Endothelial cell of umbilical vein (primary cell): ENCODE data around the gene FAM168A. TPM values are rescaled to one million over a fixed set of nuclear protein-coding genes. Genes with fewer than 3 reads are reported as not detected.

Experiments used
- BruUV-seq: library from RNA; stranded (reverse); fragments of 400-500 nt; replicated peaks from 2 replicates; lab custom pipeline; 2021; lab: Mats Ljungman, UMichigan
- CTCF ChIA-PET: fragments of 300-600, 350-600 bp; sonication (Branson Sonifier 250); formaldehyde crosslinking; loops from one replicate; lab custom pipeline; 2021; ENCODE audit warnings: antibody characterized with exemption, inconsistent platforms; lab: Charles Lee
- POLR2A ChIA-PET: fragments of 300-600, 350-600 bp; sonication (Branson Sonifier 250); formaldehyde crosslinking; loops from one replicate; lab custom pipeline; 2021; ENCODE audit warnings: antibody characterized with exemption, inconsistent platforms; lab: Charles Lee
- DNase-seq: peaks from one replicate; pipeline ENCODE4 v3.0.0-alpha.2; 2011; ENCODE audit warnings: low read depth, low spot score
- FAIRE-seq: peaks from 2 replicates; lab custom pipeline; 2011; peaks lifted over from hg19 to GRCh38; lab: Jason Lieb, UNC
- H2AFZ ChIP-seq: 2 replicates; pipeline ENCODE4 v1.6.0; 2012; ENCODE audit warnings: low read depth, low read length, control low read depth, inconsistent platforms
- H3K27ac ChIP-seq: 2 replicates; pipeline ENCODE4 v1.5.1; 2011; ENCODE audit warnings: low read depth, mild to moderate bottlenecking, control low read depth, low read length, moderate library complexity; ENCODE audit not compliant: insufficient read depth
- H3K27me3 ChIP-seq, 2 experiments: 2 replicates each; pipeline versions ENCODE4 v1.6.0 to v1.6.1; 2011; ENCODE audit warnings: low read length in 2 of 2, mixed read lengths in 1 of 2; ENCODE audit not compliant: control insufficient read depth in 2 of 2, insufficient read depth in 2 of 2
- H3K36me3 ChIP-seq, 2 experiments: 2 replicates in 1 of 2; 3 replicates in 1 of 2; pipeline ENCODE4 v1.5.1; 2011; ENCODE audit warnings: low read length in 2 of 2, mild to moderate bottlenecking in 1 of 2, moderate library complexity in 1 of 2; ENCODE audit not compliant: control insufficient read depth in 2 of 2, insufficient read depth in 2 of 2; ENCODE audit errors: extremely low read depth in 1 of 2
- H3K4me1 ChIP-seq: 3 replicates; pipeline ENCODE4 v1.5.1; 2011; ENCODE audit warnings: mild to moderate bottlenecking, low read length; ENCODE audit not compliant: control insufficient read depth, insufficient read depth; ENCODE audit errors: extremely low read depth
- H3K4me2 ChIP-seq: 2 replicates; pipeline ENCODE4 v1.6.1; 2011; ENCODE audit warnings: low read length, control low read depth, mixed read lengths; ENCODE audit not compliant: insufficient read depth
- H3K4me3 ChIP-seq, 3 experiments: fragments of 200-600 bp in 1 of 3; sonication (generic), shearing (Covaris generic) in 1 of 3; replicated peaks in 1 of 3; 2 replicates each; pipeline ENCODE4 v1.5.1; 2011 to 2016; ENCODE audit warnings: control low read depth in 3 of 3, low read length in 3 of 3, mild to moderate bottlenecking in 2 of 3, inconsistent platforms in 1 of 3, low read depth in 1 of 3, moderate library complexity in 1 of 3; ENCODE audit not compliant: insufficient read depth in 1 of 3
- H3K79me2 ChIP-seq: 2 replicates; pipeline ENCODE4 v1.6.0; 2012; ENCODE audit warnings: low read length, inconsistent platforms; ENCODE audit not compliant: control insufficient read depth, insufficient read depth
- H3K9ac ChIP-seq: replicated peaks from 2 replicates; pipeline ENCODE3; 2011; ENCODE audit warnings: low read length, control low read depth; ENCODE audit not compliant: insufficient read depth; ENCODE audit errors: extremely low read depth
- H3K9me1 ChIP-seq: replicated peaks from 3 replicates; pipeline ENCODE4 v1.6.0; 2011; ENCODE audit warnings: mild to moderate bottlenecking, low read length; ENCODE audit not compliant: control insufficient read depth, insufficient read depth; ENCODE audit errors: extremely low read depth
- H3K9me3 ChIP-seq: replicated peaks from 2 replicates; pipeline ENCODE4 v1.5.1; 2012; ENCODE audit warnings: low read length, inconsistent platforms; ENCODE audit not compliant: control insufficient read depth, insufficient read depth
- H4K20me1 ChIP-seq: replicated peaks from 2 replicates; pipeline ENCODE3; 2011; ENCODE audit warnings: mild to moderate bottlenecking, low read length; ENCODE audit not compliant: control insufficient read depth, insufficient read depth; ENCODE audit errors: extremely low read depth
- CTCF ChIP-seq, 2 donors: IDR thresholded peaks; 1 replicate in 1 of 2; 2 replicates in 1 of 2; pipeline ENCODE4 v1.5.1; 2011; ENCODE audit warnings: low read length in 2 of 2, mild to moderate bottlenecking in 2 of 2, moderate library complexity in 2 of 2, control low read depth in 1 of 2, inconsistent platforms in 1 of 2, low read depth in 1 of 2; ENCODE audit not compliant: insufficient read depth in 1 of 2; ENCODE audit errors: extremely low read depth in 1 of 2
- EZH2 ChIP-seq: IDR thresholded peaks from 2 replicates; pipeline ENCODE4 v1.6.1; 2012; ENCODE audit warnings: borderline replicate concordance, low read depth, mild to moderate bottlenecking, moderate library complexity, low read length, inconsistent platforms; ENCODE audit not compliant: severe bottlenecking
- FOS ChIP-seq: IDR thresholded peaks from 2 replicates; pipeline ENCODE4 v1.6.1; 2011; ENCODE audit warnings: mild to moderate bottlenecking, low read length, moderate library complexity, borderline replicate concordance; ENCODE audit not compliant: insufficient read depth
- GATA2 ChIP-seq: IDR thresholded peaks from 2 replicates; pipeline ENCODE4 v1.7.0; 2011; ENCODE audit warnings: low read depth, mild to moderate bottlenecking, moderate library complexity, mixed read lengths, low read length; ENCODE audit not compliant: insufficient read length, insufficient read depth
- JUN ChIP-seq: IDR thresholded peaks from 2 replicates; pipeline ENCODE4 v1.6.1; 2011; ENCODE audit warnings: borderline replicate concordance, low read depth; ENCODE audit not compliant: insufficient read length, insufficient read depth
- MYC ChIP-seq: IDR thresholded peaks from one replicate; pipeline ENCODE4 v1.6.1; 2011; ENCODE audit warnings: mild to moderate bottlenecking, low read depth, low read length
- POLR2A ChIP-seq: IDR thresholded peaks from 2 replicates; pipeline ENCODE4 v1.6.1; 2012; ENCODE audit warnings: low read depth, mild to moderate bottlenecking, control low read depth, low read length
- POLR2AphosphoS5 ChIP-seq: IDR thresholded peaks from 2 replicates; pipeline ENCODE4 v1.6.1; 2012; ENCODE audit warnings: low read depth, mild to moderate bottlenecking, control low read depth, low read length, moderate library complexity; ENCODE audit not compliant: insufficient read depth
- dilution Hi-C: fragments of 300-500 bp; cut with MboI; formaldehyde crosslinking; loops from one replicate; pipeline ENCODE4 v1.15.0; 2019; ENCODE audit warnings: low sequenced_read_pairs; ENCODE audit not compliant: extremely low pct_ligation_motif_present
- intact Hi-C: fragments of 100-400 bp; cut with micrococcal nuclease; formaldehyde crosslinking; loops from one replicate; pipeline ENCODE4 v1.10.0; 2022
- polyA plus RNA-seq, 4 experiments: library from polyadenylated mRNA; depleted of rRNA in 3 of 4; stranded (reverse) in 3 of 4; unstranded in 1 of 4; fragments of >200 nt; gene quantifications; 2 replicates each; pipeline versions ENCODE4 v1.2.1 to v1.2.3, GENCODE V29; 2011 to 2012; ENCODE audit warnings: missing spikeins in 1 of 4
- total RNA-seq: library from RNA; stranded (reverse); gene quantifications from 2 replicates; pipeline ENCODE4 v1.2.3, GENCODE V29; 2021
- TF ChIP-seq, protein P1 (sequence below): IDR thresholded peaks from 2 replicates; pipeline ENCODE4 v1.6.1; 2011; ENCODE audit not compliant: insufficient read depth, insufficient read length

Gene FAM168A
- total and polyA plus RNA-seq, 2 donors (not counting 3 experiments of a cell fraction or from before 2014, with no cell fraction given) = 17.0 to 20.5 TPM

- Histone ChIP-seq H3K27ac (no peak overlapping the region), H3K4me1 (peaks cover 19% of the 10 kb centered on the region), H3K9me1 (no peaks in the 10 kb centered on the region), H3K27me3 (no peaks in the 10 kb centered on the region), H3K79me2 (no peaks in the 10 kb centered on the region), H3K4me3 (no peak overlapping the region), H3K9me3 (no peaks in the 10 kb centered on the region), H3K9ac (no peak overlapping the region), H4K20me1 (no peaks in the 10 kb centered on the region), H3K36me3 (peaks cover 0 to 9% of the 10 kb centered on the region in 2 experiments), H3K4me2 (no peak overlapping the region), H2AFZ (no peak overlapping the region)
- intact Hi-C loops (no loop called here), dilution Hi-C loops (no loop called here)
- ChIA-PET CTCF (interaction anchor here (1.7 to 6.2 kb wide), 7 partner anchors 8 to 87 kb away, joined by 5 to 253 read pairs (median 31); partner anchors contain the start of gene ARHGEF17), POLR2A (no interaction called here)
- FAIRE-seq (no peak), DNase-seq (no peak)
- TF ChIP-seq MYC (no peak), EZH2 (no peak), POLR2AphosphoS5 (no peak), JUN (no peak), POLR2A (no peak), CTCF (IDR thresholded peaks at IDR 0.05; ENCODE audit: extremely low read depth in 1 of 2, insufficient read depth in 1 of 2, low read depth in 1 of 2, low read length in 2 of 2) (no peak), FOS (no peak), GATA2 (no peak)
- TF ChIP-seq, protein P1, sequence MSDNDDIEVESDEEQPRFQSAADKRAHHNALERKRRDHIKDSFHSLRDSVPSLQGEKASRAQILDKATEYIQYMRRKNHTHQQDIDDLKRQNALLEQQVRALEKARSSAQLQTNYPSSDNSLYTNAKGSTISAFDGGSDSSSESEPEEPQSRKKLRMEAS = no peak
- BruUV-seq = no TSS peak
Observed at GRCh38 chr11:73394416-73395296, 203.3 kb downstream of the FAM168A start.
